Peyer's patch (tissue), 4 donors: ENCODE data around the gene SLC13A3.

Experiments
- POLR2A ChIP-seq, 2 donors: fragments of 450-650 bp; IDR thresholded peaks; one replicate each; pipeline ENCODE4 v1.5.1; 2017; ENCODE audit warnings: antibody characterized with exemption in 2 of 2, mild to moderate bottlenecking in 2 of 2, moderate library complexity in 2 of 2
- TF ChIP-seq, protein P1 (sequence below), 6 experiments: fragments of 450-650 bp in 4 of 6; fragments of 200-600 bp in 2 of 6; sonication (generic) in 1 of 6; IDR thresholded peaks; one replicate each; pipeline ENCODE4 v1.5.1; 2017 to 2019; ENCODE audit warnings: antibody characterized with exemption in 6 of 6, mild to moderate bottlenecking in 3 of 6, moderate library complexity in 1 of 6

DNA sequence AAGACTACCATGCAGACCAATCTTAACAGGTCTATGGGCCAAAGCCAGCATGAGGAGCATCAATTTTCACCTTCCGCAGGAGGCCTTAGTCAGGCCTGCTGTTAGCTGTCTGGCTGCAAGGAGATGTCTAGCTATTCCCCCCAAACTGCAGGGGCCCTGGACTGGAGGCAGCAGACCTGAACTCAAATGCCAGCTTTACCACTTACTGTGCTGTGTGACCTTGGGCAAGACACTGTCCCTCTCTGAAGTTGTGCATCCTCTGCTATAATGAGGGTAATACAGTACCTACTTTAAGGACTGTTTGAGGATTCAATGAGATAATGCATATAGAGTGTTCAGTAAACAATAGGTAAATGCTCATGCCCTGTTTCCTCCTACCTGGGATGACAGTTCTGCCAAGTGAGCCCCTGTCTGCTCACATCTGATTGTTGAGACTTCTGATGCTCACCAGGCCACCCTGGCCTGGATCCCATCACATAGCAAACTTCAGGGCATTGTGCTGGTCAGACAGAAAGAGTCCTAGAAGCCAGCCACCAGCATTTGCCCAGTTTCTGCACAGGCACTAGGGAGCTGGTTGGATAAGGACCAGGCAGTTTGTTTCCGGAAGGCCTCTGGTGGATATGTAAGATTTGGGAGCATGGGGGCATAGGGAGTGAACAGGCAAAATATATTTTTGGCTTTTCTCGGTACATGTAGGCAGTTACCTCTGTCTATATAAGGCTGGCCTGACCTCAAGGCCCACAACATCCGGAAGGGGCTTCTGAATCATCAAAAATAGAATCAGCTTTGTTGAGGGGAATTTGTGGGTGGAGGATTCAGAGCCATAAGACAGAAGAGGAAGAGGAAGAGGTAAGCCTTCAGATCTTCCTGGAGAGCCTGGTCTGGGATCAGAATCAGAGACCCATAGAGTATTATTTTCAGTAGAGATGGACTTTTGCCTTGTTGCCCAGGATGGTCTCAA is 98.5 kb downstream of the SLC13A3 start:
- TF ChIP-seq, protein P1, sequence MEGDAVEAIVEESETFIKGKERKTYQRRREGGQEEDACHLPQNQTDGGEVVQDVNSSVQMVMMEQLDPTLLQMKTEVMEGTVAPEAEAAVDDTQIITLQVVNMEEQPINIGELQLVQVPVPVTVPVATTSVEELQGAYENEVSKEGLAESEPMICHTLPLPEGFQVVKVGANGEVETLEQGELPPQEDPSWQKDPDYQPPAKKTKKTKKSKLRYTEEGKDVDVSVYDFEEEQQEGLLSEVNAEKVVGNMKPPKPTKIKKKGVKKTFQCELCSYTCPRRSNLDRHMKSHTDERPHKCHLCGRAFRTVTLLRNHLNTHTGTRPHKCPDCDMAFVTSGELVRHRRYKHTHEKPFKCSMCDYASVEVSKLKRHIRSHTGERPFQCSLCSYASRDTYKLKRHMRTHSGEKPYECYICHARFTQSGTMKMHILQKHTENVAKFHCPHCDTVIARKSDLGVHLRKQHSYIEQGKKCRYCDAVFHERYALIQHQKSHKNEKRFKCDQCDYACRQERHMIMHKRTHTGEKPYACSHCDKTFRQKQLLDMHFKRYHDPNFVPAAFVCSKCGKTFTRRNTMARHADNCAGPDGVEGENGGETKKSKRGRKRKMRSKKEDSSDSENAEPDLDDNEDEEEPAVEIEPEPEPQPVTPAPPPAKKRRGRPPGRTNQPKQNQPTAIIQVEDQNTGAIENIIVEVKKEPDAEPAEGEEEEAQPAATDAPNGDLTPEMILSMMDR (IDR thresholded peaks at IDR 0.05) = no peak
- TF ChIP-seq POLR2A (IDR thresholded peaks at IDR 0.05) = no peak
